Activated gamma-delta T cell (primary cell): ENCODE measurements around the gene PLD4.
"Not testable (repeated sequence)": the region's sequence is repeated elsewhere in the genome, so short reads cannot be mapped to it uniquely, and the experiment has no call there.

Source experiments
- DNase-seq: peaks from one replicate; lab custom pipeline; 2025; lab: John Stamatoyannopoulos, UW
- total RNA-seq, 2 donors: gene quantifications; one replicate each; lab custom pipeline; 2026; lab: John Stamatoyannopoulos, UW

PLD4 gene, protein sequence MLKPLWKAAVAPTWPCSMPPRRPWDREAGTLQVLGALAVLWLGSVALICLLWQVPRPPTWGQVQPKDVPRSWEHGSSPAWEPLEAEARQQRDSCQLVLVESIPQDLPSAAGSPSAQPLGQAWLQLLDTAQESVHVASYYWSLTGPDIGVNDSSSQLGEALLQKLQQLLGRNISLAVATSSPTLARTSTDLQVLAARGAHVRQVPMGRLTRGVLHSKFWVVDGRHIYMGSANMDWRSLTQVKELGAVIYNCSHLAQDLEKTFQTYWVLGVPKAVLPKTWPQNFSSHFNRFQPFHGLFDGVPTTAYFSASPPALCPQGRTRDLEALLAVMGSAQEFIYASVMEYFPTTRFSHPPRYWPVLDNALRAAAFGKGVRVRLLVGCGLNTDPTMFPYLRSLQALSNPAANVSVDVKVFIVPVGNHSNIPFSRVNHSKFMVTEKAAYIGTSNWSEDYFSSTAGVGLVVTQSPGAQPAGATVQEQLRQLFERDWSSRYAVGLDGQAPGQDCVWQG
- 0.26 to 1.0 reads per million in 2 donors for total RNA-seq

GRCh38 chr14:104924421-104925213, at the start of gene PLD4:
Gene PLD4, plus strand, starts transcription at chr14:104924879. Its CDS starts 2,262 bp downstream, at chr14:104927141.
- DNase-seq: no peak

- no peak for DNase-seq
Measured at GRCh38 chr14:104875412-104875751, 49.3 kb upstream of the PLD4 start.

DNA sequence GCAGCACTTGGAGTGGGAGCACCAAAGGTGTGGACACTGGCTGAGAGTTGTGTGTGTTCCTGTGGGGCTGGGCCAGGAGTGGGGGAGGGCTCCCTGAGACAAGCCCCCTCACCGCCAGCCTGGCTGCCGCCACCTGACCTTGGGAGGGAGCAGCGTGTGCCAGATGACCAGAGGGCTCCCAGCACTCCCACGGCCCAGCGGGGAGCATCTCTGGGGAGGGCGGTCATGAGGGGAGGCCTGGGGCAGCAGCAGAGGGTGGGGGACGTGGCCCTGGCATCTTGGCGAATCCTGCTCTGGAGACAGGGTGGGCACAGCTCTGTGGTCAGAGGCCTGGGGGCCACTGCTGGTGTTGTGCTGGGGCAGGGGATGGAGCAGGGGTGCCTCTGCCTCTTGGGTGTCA, 48.9 kb upstream of the PLD4 start:
- no peak for DNase-seq

DNA sequence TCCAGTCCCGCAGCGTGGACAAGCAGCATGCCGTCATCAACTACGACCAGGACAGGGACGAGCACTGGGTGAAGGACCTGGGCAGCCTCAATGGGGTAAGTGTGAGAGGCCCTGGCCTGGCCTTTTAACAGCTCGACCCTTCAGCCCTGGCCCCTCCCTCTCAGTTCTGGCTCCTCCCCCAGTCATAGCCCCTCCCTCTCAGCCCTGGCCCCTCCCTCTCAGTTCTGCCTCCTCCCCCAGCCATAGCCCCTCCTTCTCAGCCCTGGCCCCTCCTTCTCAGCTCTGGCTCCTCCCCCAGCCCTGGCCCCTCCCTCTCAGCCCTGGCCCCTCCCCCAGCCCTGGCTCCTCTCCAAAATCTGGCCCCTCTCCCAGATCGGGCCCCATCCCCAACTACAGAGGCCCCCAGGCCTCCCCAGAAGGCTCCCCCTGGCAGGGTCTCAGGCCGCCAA, 48.4 kb upstream of the PLD4 start:
- no peak for DNase-seq

DNA sequence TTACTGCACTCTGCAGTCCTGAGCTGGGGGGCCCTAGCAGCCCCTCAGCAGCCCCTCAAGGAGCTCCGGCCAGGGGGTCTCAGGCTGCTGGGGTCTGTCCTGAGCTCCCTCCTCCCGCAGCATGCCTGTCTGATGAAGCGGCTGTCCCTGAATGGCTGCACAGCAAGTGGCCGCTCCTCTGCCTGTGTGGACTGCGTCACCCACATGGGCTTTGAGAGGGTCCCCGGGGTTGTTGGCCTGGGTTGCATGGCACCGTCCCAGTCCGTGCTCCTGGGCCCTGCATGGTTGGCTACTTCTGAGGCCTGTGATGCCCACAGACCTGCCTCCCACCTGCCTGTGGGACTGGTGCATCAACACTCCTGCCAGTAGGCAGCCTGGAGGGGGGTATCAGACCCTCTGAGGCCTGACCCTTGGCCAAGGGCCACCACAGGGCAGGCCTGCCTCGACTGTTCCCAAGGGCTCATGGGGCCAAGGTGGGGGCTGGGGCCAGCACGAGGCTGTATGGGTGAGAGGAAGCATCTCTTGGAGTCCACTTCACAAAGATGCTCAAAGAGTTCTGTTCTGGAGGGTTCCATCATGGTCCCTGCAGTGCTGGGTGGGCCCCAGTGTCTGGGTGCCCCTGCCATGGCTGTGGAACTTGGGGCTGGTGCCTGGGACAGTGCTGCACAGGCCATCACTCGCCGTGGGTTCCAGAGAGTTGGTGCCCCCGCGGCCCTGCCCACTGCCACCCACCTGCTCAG, 47.4 kb upstream of the PLD4 start:
- DNase-seq: no peak

GRCh38 chr14:104877806-104878550, 46.7 kb upstream of the PLD4 start:
- DNase-seq: no peak

DNA sequence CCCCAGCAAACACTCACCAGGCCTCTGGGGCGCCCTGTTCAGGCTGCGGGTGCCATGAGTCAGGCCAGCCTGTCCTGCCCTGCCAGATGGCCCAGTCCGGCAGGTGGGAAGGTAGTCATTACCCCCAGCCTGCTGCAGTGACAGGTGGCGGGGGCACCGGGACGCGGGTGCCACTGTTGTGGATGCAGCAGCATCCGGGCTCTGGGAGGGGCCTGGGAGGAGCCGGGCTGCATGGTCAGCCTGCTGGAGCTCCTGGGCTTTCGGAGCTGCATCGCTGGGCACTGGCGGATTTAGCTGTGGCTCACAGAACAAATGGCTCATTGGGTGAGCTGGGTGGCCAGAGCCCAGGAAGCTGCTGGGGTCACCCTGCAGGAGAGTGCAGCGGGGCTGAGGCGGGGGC, 46.1 kb upstream of the PLD4 start:
- DNase-seq: no peak

GRCh38 chr14:104879201-104879982, 45.3 kb upstream of the PLD4 start:
- DNase-seq: no peak

GRCh38 chr14:104879983-104880565, 44.6 kb upstream of the PLD4 start:
- no peak for DNase-seq

GRCh38 chr14:104880584-104881210, 44.0 kb upstream of the PLD4 start:
- DNase-seq: no peak

- no peak for DNase-seq
Measured at GRCh38 chr14:104881369-104881979, 43.2 kb upstream of the PLD4 start.

DNA sequence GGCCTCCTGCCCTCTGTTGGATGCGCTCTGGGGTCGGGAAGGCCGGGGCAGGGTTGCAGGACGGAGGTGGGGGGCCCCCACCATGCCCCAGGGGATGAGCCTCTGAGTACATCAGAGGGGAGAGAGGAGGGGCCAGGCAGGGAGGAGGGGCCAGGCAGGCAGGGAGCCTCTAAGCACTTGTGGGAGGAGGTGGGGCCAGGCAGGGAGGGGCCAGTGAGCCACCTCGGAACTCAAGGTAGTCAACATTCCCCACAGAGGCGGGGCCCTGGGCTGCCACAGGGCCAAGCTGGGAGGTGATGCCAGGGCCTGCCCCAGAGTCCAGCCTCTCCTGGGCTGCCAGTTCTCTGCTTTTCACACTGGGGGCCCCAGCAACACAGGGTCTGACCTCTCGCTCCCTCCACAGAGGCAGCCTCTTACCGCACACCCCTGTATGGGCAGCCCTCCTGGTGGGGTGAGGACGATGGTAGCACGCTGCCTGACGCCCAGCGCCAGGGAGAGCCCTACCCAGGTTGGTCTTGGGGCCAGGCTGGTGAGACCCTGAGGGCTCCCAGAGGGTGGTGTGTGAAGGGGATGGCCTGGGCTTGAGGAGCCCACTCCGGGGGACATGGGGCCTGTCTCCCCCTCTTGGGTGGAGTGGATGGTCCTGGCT, 42.2 kb upstream of the PLD4 start:
- no peak for DNase-seq

GRCh38 chr14:104882991-104883660, 41.6 kb upstream of the PLD4 start:
- DNase-seq: no peak

DNA sequence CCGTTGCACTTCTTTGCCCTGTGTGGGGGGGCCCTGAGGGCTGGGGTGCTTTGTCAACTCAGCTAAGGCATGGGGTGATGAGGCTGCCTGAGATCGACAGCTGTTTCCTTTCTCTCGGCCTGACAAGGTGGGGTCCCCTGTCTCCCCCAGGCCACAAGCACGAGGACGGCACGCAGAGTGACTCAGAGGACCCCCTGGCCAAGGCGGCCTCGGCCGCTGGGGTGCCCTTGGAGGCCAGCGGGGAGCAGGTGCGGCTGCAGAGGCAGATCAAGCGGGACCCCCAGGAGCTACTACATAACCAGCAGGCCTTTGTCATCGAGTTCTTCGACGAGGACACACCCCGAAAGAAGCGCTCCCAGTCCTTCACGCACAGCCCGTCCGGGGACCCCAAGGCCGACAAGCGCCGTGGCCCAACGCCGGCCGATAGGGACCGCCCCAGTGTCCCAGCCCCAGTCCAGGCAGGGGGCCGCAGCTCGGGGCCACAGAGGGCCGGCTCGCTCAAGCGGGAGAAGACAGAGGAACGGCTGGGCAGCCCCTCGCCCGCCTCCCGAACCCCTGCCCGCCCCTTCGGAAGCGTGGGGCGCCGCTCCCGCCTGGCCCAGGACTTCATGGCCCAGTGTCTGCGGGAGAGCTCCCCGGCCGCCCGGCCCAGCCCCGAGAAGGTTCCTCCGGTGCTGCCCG, 40.9 kb upstream of the PLD4 start:
- no peak for DNase-seq

GRCh38 chr14:104884381-104884780, 40.3 kb upstream of the PLD4 start:
- DNase-seq: not testable (repeated sequence)

- no peak for DNase-seq
Measured at GRCh38 chr14:104885031-104885972, 39.4 kb upstream of the PLD4 start.
